B cell (primary cell): Measurements from ENCODE around the gene NEK6. TPM values are rescaled to one million over a fixed set of nuclear protein-coding genes. Genes with fewer than 3 reads are reported as not detected.

ENCODE experiments used
- ATAC-seq: fragments of 200-7000 bp; cut with Tn5 transposase; one replicate; pipeline ENCODE4 v1.10.0; 2021; ENCODE audit warnings: low read depth, mild to moderate bottlenecking, moderate number of reproducible peaks, moderate library complexity
- CTCF ChIA-PET: fragments of 350-600 bp; sonication (Branson Sonifier 250); formaldehyde crosslinking; loops from one replicate; lab custom pipeline; 2021; ENCODE audit warnings: antibody characterized with exemption, inconsistent platforms; lab: Charles Lee
- POLR2A ChIA-PET: fragments of 350-600 bp; sonication (Branson Sonifier 250); formaldehyde crosslinking; loops from one replicate; lab custom pipeline; 2021; ENCODE audit warnings: antibody characterized with exemption; lab: Charles Lee
- DNase-seq: peaks from one replicate; pipeline ENCODE4 v3.0.0; 2013
- H2AFZ ChIP-seq: 2 replicates; pipeline ENCODE4 v1.6.1; 2012; ENCODE audit warnings: mild to moderate bottlenecking, low read depth, low read length; ENCODE audit not compliant: insufficient read depth, poor library complexity, severe bottlenecking
- H3K27ac ChIP-seq, 2 donors: 1 replicate in 1 of 2; 2 replicates in 1 of 2; pipeline ENCODE4 v1.5.1; 2012 to 2013; ENCODE audit warnings: low read length in 2 of 2, mild to moderate bottlenecking in 2 of 2, moderate library complexity in 1 of 2
- H3K27me3 ChIP-seq, 4 experiments: fragments of 200-600 bp in 1 of 4; sonication (generic) in 1 of 4; replicated peaks in 1 of 4; 1 replicate in 2 of 4; 2 replicates in 2 of 4; pipeline versions ENCODE4 v1.6.1 to v1.7.0; 2013 to 2016; ENCODE audit warnings: low read length in 3 of 4, mild to moderate bottlenecking in 2 of 4, mixed read lengths in 1 of 4, moderate library complexity in 1 of 4; ENCODE audit not compliant: insufficient read depth in 4 of 4, control insufficient read depth in 3 of 4; ENCODE audit errors: control extremely low read depth in 1 of 4
- H3K36me3 ChIP-seq, 2 experiments: replicated peaks in 1 of 2; 1 replicate in 1 of 2; 2 replicates in 1 of 2; pipeline versions ENCODE4 v1.6.1 to v1.7.1; 2013; ENCODE audit warnings: low read length in 1 of 2; ENCODE audit not compliant: insufficient read depth in 2 of 2, control insufficient read depth in 1 of 2; ENCODE audit errors: control extremely low read depth in 1 of 2, extremely low read depth in 1 of 2
- H3K4me1 ChIP-seq, 2 donors: fragments of 200-600 bp in 1 of 2; sonication (generic) in 1 of 2; 1 replicate in 1 of 2; 2 replicates in 1 of 2; pipeline versions ENCODE4 v1.5.1 to v1.6.1; 2013 to 2017; ENCODE audit warnings: low read length in 2 of 2; ENCODE audit not compliant: control insufficient read depth in 2 of 2, insufficient read depth in 2 of 2
- H3K4me2 ChIP-seq: replicated peaks from 2 replicates; pipeline ENCODE3; 2012; ENCODE audit warnings: mild to moderate bottlenecking, low read depth, low read length; ENCODE audit not compliant: poor library complexity, severe bottlenecking
- H3K4me3 ChIP-seq, 5 experiments: fragments of 200-600 bp in 1 of 5; sonication (generic) in 1 of 5; 1 replicate in 3 of 5; 2 replicates in 2 of 5; pipeline versions ENCODE4 v1.5.1 to v1.7.0; 2011 to 2016; ENCODE audit warnings: low read length in 4 of 5, mild to moderate bottlenecking in 4 of 5, low read depth in 2 of 5, control low read depth in 1 of 5, moderate library complexity in 1 of 5; ENCODE audit not compliant: insufficient read depth in 1 of 5; ENCODE audit errors: control extremely low read depth in 1 of 5, extremely low read depth in 1 of 5
- H3K79me2 ChIP-seq: fragments of 200-600 bp; sonication (generic); one replicate; pipeline ENCODE4 v1.6.0; 2016; ENCODE audit warnings: low read length; ENCODE audit not compliant: control insufficient read depth, insufficient read depth
- H3K9ac ChIP-seq: fragments of 200-600 bp; sonication (generic); 2 replicates; pipeline ENCODE4 v1.6.1; 2017; ENCODE audit warnings: mild to moderate bottlenecking, low read length, moderate library complexity
- H3K9me3 ChIP-seq, 3 donors: one replicate each; pipeline versions ENCODE4 v1.6.1 to v1.7.1; 2013; ENCODE audit warnings: low read length in 2 of 3; ENCODE audit not compliant: control insufficient read depth in 2 of 3, insufficient read depth in 1 of 3; ENCODE audit errors: control extremely low read depth in 1 of 3
- H4K20me1 ChIP-seq: 2 replicates; pipeline ENCODE4 v1.6.0; 2012; ENCODE audit warnings: mild to moderate bottlenecking, low read length; ENCODE audit not compliant: insufficient read depth, control insufficient read depth, poor library complexity, severe bottlenecking
- H3K27ac Mint-ChIP-seq: one replicate; pipeline ENCODE4 v1.8.0; 2021; ENCODE audit warnings: mixed read lengths
- H3K27me3 Mint-ChIP-seq: one replicate; pipeline ENCODE4 v1.8.0; 2021; ENCODE audit warnings: mixed read lengths
- H3K4me1 Mint-ChIP-seq: one replicate; pipeline ENCODE4 v1.8.0; 2021; ENCODE audit warnings: mixed read lengths
- H3K4me3 Mint-ChIP-seq: one replicate; pipeline ENCODE4 v1.8.0; 2021; ENCODE audit warnings: mixed read lengths
- H3K9me3 Mint-ChIP-seq: one replicate; pipeline ENCODE4 v1.8.0; 2022; ENCODE audit warnings: mixed read lengths; ENCODE audit not compliant: insufficient read depth
- EZH2 ChIP-seq: IDR thresholded peaks from 2 replicates; pipeline ENCODE4 v1.6.1; 2012; ENCODE audit warnings: borderline replicate concordance, low read depth, mild to moderate bottlenecking, moderate library complexity, low read length; ENCODE audit not compliant: insufficient read depth, poor library complexity, severe bottlenecking
- WGBS: methylation state at CpG from one replicate; pipeline ENCODE4 v1.1.5; 2013; ENCODE audit warnings: missing lambda C conversion rate; ENCODE audit not compliant: insufficient coverage; 5-methylcytosine and 5-hydroxymethylcytosine counted together
- intact Hi-C: fragments of 100-400 bp; cut with micrococcal nuclease; formaldehyde crosslinking; loops from one replicate; pipeline ENCODE4 v1.10.0; 2022
- polyA plus RNA-seq: library from polyadenylated mRNA; depleted of rRNA; stranded (reverse); fragments of >200 nt; gene quantifications from 2 replicates; pipeline ENCODE4 v1.2.3, GENCODE V29; 2012
- total RNA-seq, 2 donors: library from RNA; stranded (reverse); fragments of 120-200 nt in 1 of 2; gene quantifications; 1 replicate in 1 of 2; 2 replicates in 1 of 2; pipeline versions ENCODE4 v1.2.3 to v1.2.4, GENCODE V29; 2013 to 2022
- TF ChIP-seq, protein P1 (sequence below): fragments of 200-600 bp; IDR thresholded peaks from one replicate; pipeline ENCODE4 v1.8.0; 2022; ENCODE audit warnings: antibody characterized with exemption, mild to moderate bottlenecking

Gene NEK6
- total and polyA plus RNA-seq, 2 donors (not counting 1 experiment from before 2014, with no cell fraction given) = 40.0 to 63.1 TPM

DNA sequence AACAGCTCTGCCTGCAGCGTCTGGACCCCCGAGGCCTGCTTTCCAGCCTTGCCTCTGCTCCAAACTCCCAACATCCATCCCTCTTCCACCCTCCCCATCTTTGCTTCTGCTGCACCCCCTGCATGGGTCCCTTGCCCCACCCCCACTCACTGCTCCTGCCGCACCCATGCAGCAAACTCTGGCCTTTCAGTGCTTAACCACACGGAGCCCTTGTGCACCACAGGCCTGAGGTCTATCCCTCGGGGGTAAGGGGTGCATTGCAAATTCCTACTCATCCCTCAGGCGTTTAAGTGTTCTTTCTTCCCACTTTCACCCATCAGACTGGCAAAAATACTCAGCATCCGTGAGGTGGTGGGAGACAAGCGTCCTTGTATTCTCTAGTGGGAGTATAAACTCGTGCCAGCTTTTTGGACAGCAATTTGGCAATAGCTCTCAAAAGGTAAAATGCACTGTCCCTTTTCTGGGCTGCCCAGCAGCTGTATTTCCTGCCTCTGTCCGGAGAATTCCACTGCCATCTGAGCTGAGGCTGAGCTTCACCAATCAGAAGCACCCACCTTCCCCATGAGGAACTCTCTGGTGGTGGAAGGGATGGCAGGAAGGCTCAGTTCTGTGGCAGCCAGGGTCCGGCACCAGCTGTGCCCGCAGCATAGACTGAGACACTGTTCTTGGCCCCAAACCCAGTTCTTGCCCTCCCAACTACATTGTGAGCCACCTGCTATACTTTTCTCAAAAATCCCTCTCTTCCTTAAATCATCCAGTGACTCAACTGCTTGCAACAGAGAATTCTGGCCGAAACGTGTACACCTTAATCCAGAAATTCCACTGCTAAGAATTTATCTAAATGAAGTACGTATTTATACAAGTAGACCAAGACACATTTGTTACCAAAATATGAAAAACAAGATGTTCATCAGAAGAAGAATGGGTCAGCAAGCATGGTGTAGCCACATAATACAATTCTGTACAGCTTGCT, 142.5 kb downstream of the NEK6 start:
- 95% methylated on average over 9 of the region's 15 CpGs for WGBS
- H3K27me3 ChIP-seq = no peaks in the 10 kb centered on the region
- no peaks in the 10 kb centered on the region for H3K4me1 ChIP-seq
- H3K79me2 ChIP-seq = peaks cover 90% of the 10 kb centered on the region
- no peak overlapping the region for H3K4me2 ChIP-seq
- no peak overlapping the region for H2AFZ ChIP-seq
- H3K9ac ChIP-seq = no peak overlapping the region
- Mint-ChIP-seq H3K4me1 (peaks cover 2% of the 10 kb centered on the region), H3K27me3 (no peaks in the 10 kb centered on the region), H3K27ac (no peak overlapping the region), H3K4me3 (no peak overlapping the region), H3K9me3 (no peaks in the 10 kb centered on the region)
- intact Hi-C loops = no loop called here
- H3K27ac ChIP-seq = no peak overlapping the region
- no peak for ATAC-seq
- ChIA-PET POLR2A (no interaction called here), CTCF (interaction anchor here (0.6 to 1.7 kb wide), 2 partner anchors 10 to 786 kb away, joined by 3 to 5 read pairs; no protein-coding TSS in a partner anchor)
- no peak for DNase-seq
- H3K9me3 ChIP-seq = no peaks in the 10 kb centered on the region
- H3K4me3 ChIP-seq = no peak overlapping the region
- peaks cover 14 to 74% of the 10 kb centered on the region in 2 experiments for H3K36me3 ChIP-seq
- no peak for TF ChIP-seq EZH2
- TF ChIP-seq, protein P1, sequence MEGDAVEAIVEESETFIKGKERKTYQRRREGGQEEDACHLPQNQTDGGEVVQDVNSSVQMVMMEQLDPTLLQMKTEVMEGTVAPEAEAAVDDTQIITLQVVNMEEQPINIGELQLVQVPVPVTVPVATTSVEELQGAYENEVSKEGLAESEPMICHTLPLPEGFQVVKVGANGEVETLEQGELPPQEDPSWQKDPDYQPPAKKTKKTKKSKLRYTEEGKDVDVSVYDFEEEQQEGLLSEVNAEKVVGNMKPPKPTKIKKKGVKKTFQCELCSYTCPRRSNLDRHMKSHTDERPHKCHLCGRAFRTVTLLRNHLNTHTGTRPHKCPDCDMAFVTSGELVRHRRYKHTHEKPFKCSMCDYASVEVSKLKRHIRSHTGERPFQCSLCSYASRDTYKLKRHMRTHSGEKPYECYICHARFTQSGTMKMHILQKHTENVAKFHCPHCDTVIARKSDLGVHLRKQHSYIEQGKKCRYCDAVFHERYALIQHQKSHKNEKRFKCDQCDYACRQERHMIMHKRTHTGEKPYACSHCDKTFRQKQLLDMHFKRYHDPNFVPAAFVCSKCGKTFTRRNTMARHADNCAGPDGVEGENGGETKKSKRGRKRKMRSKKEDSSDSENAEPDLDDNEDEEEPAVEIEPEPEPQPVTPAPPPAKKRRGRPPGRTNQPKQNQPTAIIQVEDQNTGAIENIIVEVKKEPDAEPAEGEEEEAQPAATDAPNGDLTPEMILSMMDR = no peak
- peaks cover 73% of the 10 kb centered on the region for H4K20me1 ChIP-seq

Other genes starting within 250 kb of the NEK6 start
- gene LHX2, start 246.2 kb upstream of the NEK6 start, total RNA-seq = 0.49 TPM in 1 of 2 replicates, not detected in the other
- 0.66 TPM in 1 of 2 replicates, not detected in the other for gene LHX2, start 246.2 kb upstream of the NEK6 start, polyA plus RNA-seq
- gene PSMB7, start 157.5 kb downstream of the NEK6 start, total RNA-seq = 69.7 and 73.1 TPM in 2 replicates
- gene PSMB7, start 157.5 kb downstream of the NEK6 start, polyA plus RNA-seq = 67.9 and 69.5 TPM in 2 replicates
- gene ADGRD2, start 192.5 kb downstream of the NEK6 start, total RNA-seq = not detected in 2 replicates
- not detected in 2 replicates for gene ADGRD2, start 192.5 kb downstream of the NEK6 start, polyA plus RNA-seq
- gene NR5A1, start 249.4 kb downstream of the NEK6 start, total RNA-seq = not detected in 2 replicates
- not detected in 2 replicates for gene NR5A1, start 249.4 kb downstream of the NEK6 start, polyA plus RNA-seq